Stimulated activated CD4-positive, alpha-beta T cell treated with anti-CD3 and anti-CD28 coated beads, Interleukin-4, amount 100 ng/mL, for 24 hours (primary cell): Measurements from ENCODE around the gene SLC8A3.

ENCODE experiments used
- DNase-seq: peaks from one replicate; pipeline ENCODE4 v3.0.0-alpha.2; 2020

SLC8A3 gene

GRCh38 chr14:70171726-70172125 lies 17.0 kb downstream of the SLC8A3 start:
- no peak for DNase-seq

GRCh38 chr14:70170976-70171375 lies 17.8 kb downstream of the SLC8A3 start:
- DNase-seq = no peak

- DNase-seq = no peak
These were observed 20.3 kb downstream of the SLC8A3 start for GRCh38 chr14:70168406-70168805.

GRCh38 chr14:70166530-70167203 lies 22.1 kb downstream of the SLC8A3 start:
- DNase-seq = no peak

GRCh38 chr14:70162358-70162757 lies 26.4 kb downstream of the SLC8A3 start:
- DNase-seq = no peak

- no peak for DNase-seq
These were observed 32.2 kb downstream of the SLC8A3 start for GRCh38 chr14:70156592-70156991.

- DNase-seq = no peak
These were observed 36.0 kb downstream of the SLC8A3 start for GRCh38 chr14:70152704-70153103.

GRCh38 chr14:70152081-70152480 lies 36.7 kb downstream of the SLC8A3 start:
- no peak for DNase-seq

GRCh38 chr14:70149596-70150165 lies 39.1 kb downstream of the SLC8A3 start:
- no peak for DNase-seq

GRCh38 chr14:70148911-70149595 lies 39.7 kb downstream of the SLC8A3 start:
- DNase-seq = no peak

GRCh38 chr14:70148351-70148750 lies 40.4 kb downstream of the SLC8A3 start:
- DNase-seq = no peak

- no peak for DNase-seq
These were observed 44.7 kb downstream of the SLC8A3 start for GRCh38 chr14:70144046-70144445.

- DNase-seq = no peak
These were observed 45.4 kb downstream of the SLC8A3 start for GRCh38 chr14:70143306-70143705.

GRCh38 chr14:70140614-70141013 lies 48.1 kb downstream of the SLC8A3 start:
- DNase-seq = no peak

- no peak for DNase-seq
These were observed 49.4 kb downstream of the SLC8A3 start for GRCh38 chr14:70139384-70139783.

- DNase-seq = no peak
These were observed 51.0 kb downstream of the SLC8A3 start for GRCh38 chr14:70137788-70138187.

GRCh38 chr14:70133461-70133860 lies 55.3 kb downstream of the SLC8A3 start:
- DNase-seq = no peak

- DNase-seq = no peak
These were observed 58.3 kb downstream of the SLC8A3 start for GRCh38 chr14:70130482-70130881.

- DNase-seq = no peak
These were observed 61.6 kb downstream of the SLC8A3 start for GRCh38 chr14:70127186-70127585.

GRCh38 chr14:70123796-70124195 lies 65.0 kb downstream of the SLC8A3 start:
- no peak for DNase-seq

- DNase-seq = no peak
These were observed 67.2 kb downstream of the SLC8A3 start for GRCh38 chr14:70121521-70121920.

GRCh38 chr14:70118064-70118463 lies 70.7 kb downstream of the SLC8A3 start:
- DNase-seq = no peak

- no peak for DNase-seq
These were observed 72.5 kb downstream of the SLC8A3 start for GRCh38 chr14:70116278-70116677.

- DNase-seq = no peak
These were observed 74.1 kb downstream of the SLC8A3 start for GRCh38 chr14:70114621-70115156.
